Activated T-helper 2 cell treated with anti-CD3 and anti-CD28 coated beads, Interferon-gamma antibody, Interleukin-2, Interleukin-4, amounts not matched to agents 10 μg/mL and 5 μg/mL and 100 μg/mL, durations not matched to agents 14 hours and 24 hours and 36 hours (primary cell): ENCODE results near the gene DCAF6. TPM values are rescaled to one million over a fixed set of nuclear protein-coding genes. Genes with fewer than 3 reads are reported as not detected.

Source experiments
- DNase-seq: peaks from one replicate; pipeline ENCODE4 v3.0.0; 2021; ENCODE audit warnings: low spot score
- H3K27ac Mint-ChIP-seq: one replicate; pipeline ENCODE4 v1.8.0; 2021; ENCODE audit warnings: mixed read lengths
- H3K27me3 Mint-ChIP-seq: one replicate; pipeline ENCODE4 v1.8.0; 2021; ENCODE audit warnings: low read depth, mixed read lengths
- H3K36me3 Mint-ChIP-seq: one replicate; pipeline ENCODE4 v1.8.0; 2021; ENCODE audit warnings: low read depth, mixed read lengths
- H3K4me1 Mint-ChIP-seq: one replicate; pipeline ENCODE4 v1.8.0; 2021; ENCODE audit warnings: low read depth, mixed read lengths
- H3K4me3 Mint-ChIP-seq: one replicate; pipeline ENCODE4 v1.8.0; 2021; ENCODE audit warnings: low read depth, mild to moderate bottlenecking, moderate library complexity, mixed read lengths
- H3K9me3 Mint-ChIP-seq: one replicate; pipeline ENCODE4 v1.8.0; 2021; ENCODE audit warnings: mixed read lengths
- intact Hi-C: fragments of 100-400 bp; cut with micrococcal nuclease; formaldehyde crosslinking; loops from one replicate; pipeline ENCODE4 v1.15.1; 2023
- total RNA-seq: library from RNA; stranded (reverse); gene quantifications from 2 replicates; pipeline ENCODE4 v1.2.3, GENCODE V29; 2022

DCAF6 gene
- total RNA-seq, 1 donor from 2014 or later: 33.1 TPM

DNA sequence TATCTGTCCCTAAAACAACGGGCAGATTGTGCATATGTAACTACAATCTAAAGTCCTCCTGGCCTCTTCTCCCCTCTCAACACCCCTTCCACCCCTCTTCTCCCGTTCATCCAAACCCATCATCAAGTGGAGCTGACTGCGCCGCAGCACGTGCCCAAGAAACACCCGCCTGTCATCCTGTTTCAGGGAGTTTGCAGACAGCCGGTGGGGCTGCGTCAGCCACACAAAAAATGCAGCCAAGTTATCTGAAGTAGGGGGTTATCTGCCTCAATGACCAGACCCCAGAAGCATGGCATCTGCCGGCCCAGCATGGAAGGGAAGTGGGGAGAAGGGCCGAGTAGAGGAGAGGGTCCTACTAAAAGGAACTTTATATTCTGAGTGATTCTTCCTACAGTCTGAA lies 151.2 kb downstream of the DCAF6 start:
- intact Hi-C loops: loop anchor here (5.0 kb wide), 1 partner anchor 50 kb away; the partner anchor contains the start of gene GPR161
- no peak overlapping the region for H3K27ac Mint-ChIP-seq
- no peaks in the 10 kb centered on the region for H3K9me3 Mint-ChIP-seq
- no peak overlapping the region for H3K4me3 Mint-ChIP-seq
- DNase-seq: no peak
- no peaks in the 10 kb centered on the region for H3K36me3 Mint-ChIP-seq
- peaks cover 4% of the 10 kb centered on the region for H3K27me3 Mint-ChIP-seq
- H3K4me1 Mint-ChIP-seq: peaks cover 7% of the 10 kb centered on the region

DNA sequence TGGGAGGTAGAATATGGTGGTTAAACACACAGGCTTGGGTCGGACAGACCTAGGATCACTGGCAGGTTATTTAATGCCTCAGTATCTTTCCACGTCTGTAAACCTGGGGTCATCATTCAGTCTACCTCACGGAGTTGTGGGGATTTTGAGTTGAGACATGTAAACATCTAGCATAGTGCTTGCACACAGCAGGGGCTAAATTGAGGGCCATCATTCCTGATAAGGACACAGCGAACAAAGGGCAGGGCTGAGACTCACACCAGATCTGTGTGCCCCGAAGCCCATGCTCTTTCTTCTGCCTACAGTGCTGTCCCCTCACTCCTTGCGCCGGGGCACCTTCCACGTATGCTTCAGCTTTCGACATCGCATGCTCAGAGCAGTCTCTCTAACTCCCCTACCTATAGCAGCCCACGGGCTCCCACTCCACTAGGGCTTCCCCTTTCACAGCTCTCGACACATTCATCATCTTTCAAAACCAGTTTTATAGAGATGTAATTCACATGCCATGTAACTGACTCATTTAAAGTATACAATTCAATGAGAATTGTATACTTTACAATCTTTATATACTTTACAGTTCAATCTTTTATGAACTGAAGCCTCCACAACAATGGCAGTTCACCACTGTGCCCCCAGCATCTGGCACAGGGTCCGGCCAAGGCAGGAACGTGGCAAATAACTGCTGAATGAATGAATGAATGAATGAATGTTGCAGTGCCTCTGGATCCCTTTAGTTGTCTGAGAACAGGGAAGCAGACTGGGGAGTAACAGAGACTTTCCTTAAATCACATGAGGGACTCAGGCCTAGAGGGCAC lies 152.2 kb downstream of the DCAF6 start:
- no peak for DNase-seq
- Mint-ChIP-seq H3K9me3 (no peaks in the 10 kb centered on the region), H3K4me3 (no peak overlapping the region), H3K36me3 (no peaks in the 10 kb centered on the region), H3K4me1 (peaks cover 4% of the 10 kb centered on the region), H3K27ac (no peak overlapping the region), H3K27me3 (peaks cover 4% of the 10 kb centered on the region)
- intact Hi-C loops: loop anchor here (5.0 kb wide), 1 partner anchor 49 kb away; the partner anchor contains the start of gene GPR161

GRCh38 chr1:168089326-168089978 lies 153.0 kb downstream of the DCAF6 start:
- no peaks in the 10 kb centered on the region for H3K36me3 Mint-ChIP-seq
- no peaks in the 10 kb centered on the region for H3K9me3 Mint-ChIP-seq
- peaks cover 5% of the 10 kb centered on the region for H3K27me3 Mint-ChIP-seq
- intact Hi-C loops: loop anchor here (5.0 kb wide), 1 partner anchor 48 kb away; the partner anchor contains the start of gene GPR161
- DNase-seq: no peak
- H3K4me3 Mint-ChIP-seq: no peak overlapping the region
- no peak overlapping the region for H3K27ac Mint-ChIP-seq
- H3K4me1 Mint-ChIP-seq: no peaks in the 10 kb centered on the region

- intact Hi-C loops: loop anchor here (5.0 kb wide), 1 partner anchor 47 kb away; the partner anchor contains the start of gene GPR161
Measured at GRCh38 chr1:168089979-168090337, 153.5 kb downstream of the DCAF6 start.

DNA sequence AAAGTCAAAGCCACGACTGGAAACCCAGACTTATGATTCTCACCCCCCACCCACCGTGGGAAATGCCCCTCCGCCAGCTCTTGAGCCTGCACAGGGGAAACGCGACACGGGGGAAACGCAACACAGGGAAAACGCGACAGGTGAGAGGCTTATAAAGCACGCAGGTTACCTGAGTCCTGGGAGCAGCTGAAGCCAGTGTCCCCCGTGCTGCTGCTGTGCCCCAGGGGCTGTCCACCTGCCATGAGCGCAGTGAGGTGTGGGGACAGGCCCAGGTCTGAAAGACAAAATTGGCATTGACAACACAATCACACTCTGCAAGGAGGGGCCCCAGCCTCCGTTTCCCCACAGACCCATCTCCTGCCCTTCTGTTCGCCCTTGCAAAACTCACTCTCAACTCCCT lies 153.9 kb downstream of the DCAF6 start:
- Mint-ChIP-seq H3K36me3 (no peaks in the 10 kb centered on the region), H3K9me3 (no peaks in the 10 kb centered on the region), H3K4me3 (no peak overlapping the region), H3K27me3 (peaks cover 10% of the 10 kb centered on the region), H3K27ac (no peak overlapping the region), H3K4me1 (no peaks in the 10 kb centered on the region)
- no peak for DNase-seq
- intact Hi-C loops: no loop called here

More at GRCh38 chr1:168089979-168090337, 153.5 kb downstream of the DCAF6 start:
- peaks cover 8% of the 10 kb centered on the region for H3K27me3 Mint-ChIP-seq
- no peaks in the 10 kb centered on the region for H3K36me3 Mint-ChIP-seq
- no peak overlapping the region for H3K27ac Mint-ChIP-seq
- H3K9me3 Mint-ChIP-seq: no peaks in the 10 kb centered on the region
- H3K4me3 Mint-ChIP-seq: no peak overlapping the region
- DNase-seq: no peak
- H3K4me1 Mint-ChIP-seq: no peaks in the 10 kb centered on the region

GRCh38 chr1:168091063-168091462 lies 154.6 kb downstream of the DCAF6 start:
- no peaks in the 10 kb centered on the region for H3K9me3 Mint-ChIP-seq
- no peak overlapping the region for H3K27ac Mint-ChIP-seq
- no peak overlapping the region for H3K4me3 Mint-ChIP-seq
- no peak for DNase-seq
- H3K36me3 Mint-ChIP-seq: no peaks in the 10 kb centered on the region
- no peaks in the 10 kb centered on the region for H3K4me1 Mint-ChIP-seq
- intact Hi-C loops: no loop called here
- peaks cover 9% of the 10 kb centered on the region for H3K27me3 Mint-ChIP-seq

- intact Hi-C loops: no loop called here
- Mint-ChIP-seq H3K9me3 (no peaks in the 10 kb centered on the region), H3K4me3 (no peak overlapping the region), H3K27me3 (peaks cover 8% of the 10 kb centered on the region), H3K27ac (no peak overlapping the region), H3K4me1 (no peaks in the 10 kb centered on the region), H3K36me3 (no peaks in the 10 kb centered on the region)
- DNase-seq: no peak
Measured at GRCh38 chr1:168091720-168092550, 155.5 kb downstream of the DCAF6 start.

DNA sequence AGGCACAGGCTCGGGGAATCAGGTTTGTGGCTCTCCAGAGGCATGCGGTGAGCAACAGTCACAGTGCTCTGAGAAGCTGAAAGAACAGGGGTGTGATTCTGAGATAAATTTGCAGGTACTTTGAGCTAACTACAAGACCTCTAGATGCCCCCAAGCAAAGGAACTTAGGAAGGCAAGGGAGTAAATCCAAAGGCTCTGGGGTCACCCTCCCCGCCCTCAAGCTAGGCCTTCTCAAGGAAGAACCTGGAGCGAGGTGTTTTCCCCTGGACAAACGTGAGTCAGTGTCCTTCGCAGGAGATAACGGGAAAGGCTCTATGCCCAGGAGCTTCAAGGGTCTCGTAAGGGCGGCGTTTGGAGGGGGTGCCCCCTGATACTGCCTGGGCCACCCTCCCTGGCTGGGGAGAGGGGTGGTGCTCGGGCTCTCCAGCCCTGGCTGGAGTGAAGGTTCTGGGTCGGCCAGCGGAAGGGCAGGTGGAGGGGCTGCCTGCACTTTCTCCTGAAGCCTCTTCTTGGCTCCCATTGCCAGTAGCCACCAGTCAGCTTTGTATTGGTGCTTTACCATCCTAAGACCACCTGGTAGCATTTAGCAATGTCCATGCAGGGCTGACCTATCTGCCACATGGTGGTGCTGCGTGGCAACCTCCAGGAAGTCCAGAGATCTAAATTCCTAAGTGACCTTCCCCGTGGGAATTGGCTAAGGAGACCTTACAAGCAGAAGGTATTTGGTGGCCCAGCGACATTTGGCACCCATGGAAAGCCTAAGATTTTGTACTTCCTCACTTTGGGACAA lies 156.3 kb downstream of the DCAF6 start:
- Mint-ChIP-seq H3K27ac (no peak overlapping the region), H3K27me3 (peaks cover 8% of the 10 kb centered on the region), H3K36me3 (no peaks in the 10 kb centered on the region), H3K9me3 (no peaks in the 10 kb centered on the region), H3K4me1 (no peaks in the 10 kb centered on the region), H3K4me3 (no peak overlapping the region)
- intact Hi-C loops: no loop called here
- DNase-seq: no peak

DNA sequence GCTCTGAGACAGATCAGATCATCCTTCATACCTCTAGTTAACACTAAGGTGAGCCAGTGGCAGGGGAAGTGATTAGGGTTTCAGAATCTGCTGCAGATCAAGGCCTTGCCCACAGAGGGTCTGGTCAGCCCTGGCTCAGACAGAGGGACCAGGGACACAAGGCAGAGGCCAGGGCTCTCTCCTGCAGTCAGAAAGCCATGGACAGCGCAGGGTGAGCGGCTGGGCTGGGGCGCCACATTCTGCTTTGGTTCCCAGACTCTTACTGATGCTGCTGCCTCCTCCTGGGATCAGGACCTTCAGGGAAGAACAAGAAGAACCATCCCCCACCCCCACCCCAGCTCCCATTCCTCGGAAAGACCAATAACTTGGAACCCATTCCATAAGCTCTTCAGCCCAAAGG lies 157.1 kb downstream of the DCAF6 start:
- intact Hi-C loops: no loop called here

GRCh38 chr1:168095476-168095875 lies 159.0 kb downstream of the DCAF6 start:
- intact Hi-C loops: no loop called here
- DNase-seq: no peak
- H3K9me3 Mint-ChIP-seq: no peaks in the 10 kb centered on the region
- no peaks in the 10 kb centered on the region for H3K4me1 Mint-ChIP-seq
- no peaks in the 10 kb centered on the region for H3K36me3 Mint-ChIP-seq
- no peak overlapping the region for H3K27ac Mint-ChIP-seq
- peaks cover 8% of the 10 kb centered on the region for H3K27me3 Mint-ChIP-seq
- no peak overlapping the region for H3K4me3 Mint-ChIP-seq

More for the DNA sequence above, 157.1 kb downstream of the DCAF6 start:
- H3K4me3 Mint-ChIP-seq: no peak overlapping the region
- H3K36me3 Mint-ChIP-seq: no peaks in the 10 kb centered on the region
- H3K4me1 Mint-ChIP-seq: no peaks in the 10 kb centered on the region
- no peaks in the 10 kb centered on the region for H3K9me3 Mint-ChIP-seq
- peaks cover 8% of the 10 kb centered on the region for H3K27me3 Mint-ChIP-seq
- no peak overlapping the region for H3K27ac Mint-ChIP-seq
- DNase-seq: no peak

DNA sequence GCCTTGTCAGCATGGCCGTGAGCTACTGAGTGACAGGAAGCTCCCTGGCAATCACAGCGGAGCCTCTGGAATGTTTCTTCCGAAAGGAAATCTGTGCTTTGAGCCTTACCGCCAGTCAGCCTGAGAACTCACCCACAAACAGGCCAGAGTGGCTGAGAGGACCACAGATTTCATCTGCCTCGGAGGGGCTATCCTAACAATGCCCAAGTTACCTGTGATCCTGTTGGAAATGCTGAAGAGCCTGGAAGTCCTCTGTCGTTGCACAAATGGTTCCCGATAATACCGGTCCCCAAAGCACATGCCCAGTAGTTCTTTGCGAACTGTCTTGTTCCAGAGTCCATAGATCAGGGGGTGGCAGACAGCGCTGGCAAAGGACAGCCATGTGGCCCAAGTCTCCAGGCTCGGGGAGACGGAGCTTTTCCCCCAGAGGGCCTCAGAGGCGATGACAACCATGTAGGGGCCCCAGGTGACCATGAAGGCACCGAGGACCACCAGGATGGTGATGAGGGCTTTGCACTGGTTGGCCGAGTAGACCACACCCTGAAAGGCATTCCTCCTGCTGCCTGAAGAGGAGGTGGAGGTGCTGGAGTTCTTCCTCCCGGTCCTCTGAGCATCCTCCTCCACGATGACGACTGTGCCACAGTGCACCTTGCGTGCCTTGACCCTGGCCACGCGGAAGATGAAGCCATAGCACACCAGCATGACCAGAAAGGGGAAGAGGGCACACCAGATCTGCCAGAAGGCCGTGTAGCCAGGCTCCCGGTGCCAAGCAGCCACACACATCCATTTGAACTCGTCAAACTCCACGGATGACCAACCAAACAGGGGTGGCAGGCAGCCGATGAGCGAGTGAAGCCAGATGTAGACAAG lies 160.0 kb downstream of the DCAF6 start:
- H3K36me3 Mint-ChIP-seq: no peaks in the 10 kb centered on the region
- no peak for DNase-seq
- peaks cover 6% of the 10 kb centered on the region for H3K27me3 Mint-ChIP-seq
- H3K27ac Mint-ChIP-seq: no peak overlapping the region
- no peaks in the 10 kb centered on the region for H3K4me1 Mint-ChIP-seq
- H3K9me3 Mint-ChIP-seq: no peaks in the 10 kb centered on the region
- H3K4me3 Mint-ChIP-seq: no peak overlapping the region
- intact Hi-C loops: no loop called here
